ENCODE data around the gene PRDM5. TPM values are rescaled to one million over a fixed set of nuclear protein-coding genes. Genes with fewer than 3 reads are reported as not detected.

The PRDM5 gene
- total RNA-seq, 4 donors from 2014 or later, result 17.7 to 49.9 (median 44.6) TPM

DNA sequence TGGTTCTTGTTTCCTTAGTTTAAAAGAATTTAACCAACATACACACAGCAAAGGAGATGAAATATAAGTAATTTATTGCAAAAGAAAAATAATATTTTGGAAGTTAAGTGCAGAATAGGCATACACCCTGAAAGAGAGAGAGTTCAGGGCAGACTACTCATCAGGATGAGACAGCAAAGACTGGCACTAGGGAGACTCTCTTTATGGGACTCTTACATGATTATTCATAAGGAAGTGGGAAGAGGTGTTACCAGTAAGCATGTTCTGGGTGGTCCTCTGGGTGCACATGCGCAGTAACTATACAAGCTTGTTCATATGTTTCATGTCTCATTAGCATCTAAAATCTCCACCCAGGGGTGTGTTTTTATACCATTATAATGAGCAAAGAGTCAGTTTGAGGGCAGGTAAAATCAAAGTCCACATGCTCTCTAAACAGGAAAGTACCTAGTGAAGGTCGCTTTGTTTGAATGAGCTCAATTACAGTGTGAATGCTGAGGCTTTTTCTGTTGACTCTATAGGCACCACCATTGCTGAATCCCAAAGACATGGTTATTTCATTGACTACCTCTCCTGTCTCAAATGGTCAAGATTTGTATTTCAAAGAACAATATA, 38.2 kb upstream of the PRDM5 start:
- Histone ChIP-seq H3K4me3 (replicated peaks in 1 of 3) (no peak overlapping the region), H3K4me1 (no peaks in the 10 kb centered on the region), H3K36me3 (no peaks in the 10 kb centered on the region), H3K9me3 (no peaks in the 10 kb centered on the region), H3K27ac (no peak overlapping the region), H3K27me3 (no peaks in the 10 kb centered on the region)
- WGBS, 2 donors, result 50 to 52% methylated on average over 2 of the region's 2 CpGs
- DNase-seq, result no peak
- TF ChIP-seq, protein P1, sequence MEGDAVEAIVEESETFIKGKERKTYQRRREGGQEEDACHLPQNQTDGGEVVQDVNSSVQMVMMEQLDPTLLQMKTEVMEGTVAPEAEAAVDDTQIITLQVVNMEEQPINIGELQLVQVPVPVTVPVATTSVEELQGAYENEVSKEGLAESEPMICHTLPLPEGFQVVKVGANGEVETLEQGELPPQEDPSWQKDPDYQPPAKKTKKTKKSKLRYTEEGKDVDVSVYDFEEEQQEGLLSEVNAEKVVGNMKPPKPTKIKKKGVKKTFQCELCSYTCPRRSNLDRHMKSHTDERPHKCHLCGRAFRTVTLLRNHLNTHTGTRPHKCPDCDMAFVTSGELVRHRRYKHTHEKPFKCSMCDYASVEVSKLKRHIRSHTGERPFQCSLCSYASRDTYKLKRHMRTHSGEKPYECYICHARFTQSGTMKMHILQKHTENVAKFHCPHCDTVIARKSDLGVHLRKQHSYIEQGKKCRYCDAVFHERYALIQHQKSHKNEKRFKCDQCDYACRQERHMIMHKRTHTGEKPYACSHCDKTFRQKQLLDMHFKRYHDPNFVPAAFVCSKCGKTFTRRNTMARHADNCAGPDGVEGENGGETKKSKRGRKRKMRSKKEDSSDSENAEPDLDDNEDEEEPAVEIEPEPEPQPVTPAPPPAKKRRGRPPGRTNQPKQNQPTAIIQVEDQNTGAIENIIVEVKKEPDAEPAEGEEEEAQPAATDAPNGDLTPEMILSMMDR (IDR thresholded peaks at IDR 0.05), result no peak
- no peak for TF ChIP-seq POLR2A (IDR thresholded peaks at IDR 0.05)
- intact Hi-C loops (cut with DNase I), result no loop called here

DNA sequence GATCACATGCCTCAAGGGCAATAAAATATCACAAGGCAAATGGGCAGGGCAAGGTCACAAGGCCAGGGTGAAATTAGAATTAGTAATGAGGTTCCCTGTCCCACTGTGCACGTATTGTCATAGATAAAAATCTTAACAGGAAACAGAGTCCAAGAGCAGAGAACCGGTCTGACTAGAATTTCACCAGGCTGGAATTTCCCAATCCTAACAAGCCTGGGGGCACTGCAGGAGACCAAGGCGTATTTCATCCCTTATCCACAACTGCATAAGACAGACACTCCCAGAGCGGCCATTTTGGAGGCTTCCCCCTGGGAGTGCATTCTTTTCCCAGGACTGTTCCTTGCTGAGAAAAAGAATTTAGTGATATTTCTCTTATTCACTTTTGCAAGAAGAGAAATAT, 25.9 kb upstream of the PRDM5 start:
- 56 to 68% methylated on average over 4 of the region's 4 CpGs for WGBS, 2 donors
- Histone ChIP-seq H3K36me3 (no peaks in the 10 kb centered on the region), H3K27ac (no peak overlapping the region), H3K4me3 (replicated peaks in 1 of 3) (no peak overlapping the region), H3K4me1 (no peaks in the 10 kb centered on the region), H3K27me3 (no peaks in the 10 kb centered on the region), H3K9me3 (no peaks in the 10 kb centered on the region)
- intact Hi-C loops (cut with DNase I), result no loop called here
- TF ChIP-seq POLR2A (IDR thresholded peaks at IDR 0.05), result no peak
- TF ChIP-seq, protein P1 (IDR thresholded peaks at IDR 0.05), result no peak
- DNase-seq, result no peak

DNA sequence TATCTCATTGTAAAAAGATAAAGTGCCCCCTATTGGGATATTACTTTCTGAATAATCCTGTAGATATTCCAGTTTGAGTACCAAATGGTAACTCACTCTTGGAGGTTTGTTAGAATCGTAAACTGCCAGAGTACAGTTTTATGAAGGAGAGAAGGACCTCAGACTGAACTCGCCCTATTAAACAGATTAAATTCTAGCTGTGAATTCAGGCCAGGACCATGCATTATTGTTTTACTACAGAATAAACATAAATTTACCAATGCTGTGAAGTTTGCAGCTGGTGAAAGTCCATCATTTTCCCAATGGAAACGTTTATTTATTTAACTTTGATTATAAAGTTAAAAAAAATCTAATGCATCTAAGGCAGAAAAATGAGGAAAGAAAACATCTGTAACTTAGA, 20.2 kb upstream of the PRDM5 start:
- no peaks in the 10 kb centered on the region for H3K4me1 ChIP-seq
- H3K4me3 ChIP-seq (replicated peaks in 1 of 3), result no peak overlapping the region
- H3K27ac ChIP-seq, result no peak overlapping the region
- intact Hi-C loops (cut with DNase I), result no loop called here
- TF ChIP-seq POLR2A (IDR thresholded peaks at IDR 0.05), result no peak
- TF ChIP-seq, protein P1 (IDR thresholded peaks at IDR 0.05), result no peak
- no peaks in the 10 kb centered on the region for H3K27me3 ChIP-seq
- H3K9me3 ChIP-seq, result no peaks in the 10 kb centered on the region
- H3K36me3 ChIP-seq, result no peaks in the 10 kb centered on the region
- DNase-seq, result no peak
- WGBS, 2 donors, result 80 to 88% methylated on average over 3 of the region's 3 CpGs

DNA sequence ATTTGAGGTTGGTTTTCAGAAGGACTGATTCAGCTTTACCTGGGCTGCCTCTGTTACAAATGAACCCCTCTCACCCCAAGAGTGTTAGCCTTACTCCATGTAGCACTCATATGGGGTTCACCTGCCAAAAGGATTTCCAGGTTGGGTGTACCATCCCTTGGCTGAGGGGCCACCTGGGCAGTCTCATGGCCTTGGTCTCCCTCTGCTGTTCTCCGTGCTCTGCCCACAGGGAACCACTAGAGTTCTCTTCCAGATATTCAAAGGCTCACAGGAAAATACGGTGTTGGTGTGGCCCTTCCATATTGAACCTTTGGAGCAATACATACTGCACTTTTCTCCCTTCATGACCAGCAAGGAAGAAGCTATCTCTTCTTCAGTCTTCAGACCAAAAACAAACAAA, 18.0 kb upstream of the PRDM5 start:
- Histone ChIP-seq H3K9me3 (no peaks in the 10 kb centered on the region), H3K36me3 (no peaks in the 10 kb centered on the region), H3K27me3 (no peaks in the 10 kb centered on the region), H3K27ac (no peak overlapping the region), H3K4me3 (replicated peaks in 1 of 3) (no peak overlapping the region), H3K4me1 (no peaks in the 10 kb centered on the region)
- intact Hi-C loops (cut with DNase I), result no loop called here
- 84 to 94% methylated on average over 2 of the region's 2 CpGs for WGBS, 2 donors
- DNase-seq, result no peak
- TF ChIP-seq POLR2A (IDR thresholded peaks at IDR 0.05), result no peak
- TF ChIP-seq, protein P1 (IDR thresholded peaks at IDR 0.05), result no peak

DNA sequence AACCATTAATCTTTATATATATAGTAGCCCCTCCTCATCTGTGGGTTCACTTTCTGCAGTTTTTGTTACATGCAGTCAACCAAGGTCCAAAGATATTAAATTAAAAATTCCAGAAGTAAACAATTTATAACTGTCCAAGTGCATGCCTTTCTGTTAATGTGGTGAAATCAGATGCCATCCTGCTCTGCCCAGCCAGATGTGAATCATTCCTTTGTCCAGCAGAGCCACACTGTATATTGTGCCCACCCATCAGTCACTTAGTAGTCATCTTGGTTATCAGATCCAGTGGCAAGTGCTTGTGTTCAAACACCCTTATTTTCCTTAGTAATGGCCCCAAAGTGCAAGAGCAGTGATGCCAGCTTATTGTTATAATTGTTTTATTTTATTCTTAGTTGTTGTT, 17.2 kb upstream of the PRDM5 start:
- Histone ChIP-seq H3K9me3 (no peaks in the 10 kb centered on the region), H3K4me1 (no peaks in the 10 kb centered on the region), H3K27ac (no peak overlapping the region), H3K27me3 (no peaks in the 10 kb centered on the region), H3K36me3 (no peaks in the 10 kb centered on the region), H3K4me3 (replicated peaks in 1 of 3) (no peak overlapping the region)
- intact Hi-C loops (cut with DNase I), result no loop called here
- no peak for DNase-seq
- no peak for TF ChIP-seq POLR2A (IDR thresholded peaks at IDR 0.05)
- TF ChIP-seq, protein P1 (IDR thresholded peaks at IDR 0.05), result no peak

Measured in thyroid gland (tissue), 4 donors.